H54 (cell line): ENCODE results near the gene TNNC2.

ENCODE experiments used
- DNase-seq: peaks from one replicate; pipeline ENCODE4 v3.0.0; 2011; ENCODE audit warnings: low spot score, mixed read lengths; ENCODE audit not compliant: insufficient read length
- FAIRE-seq: peaks from 3 replicates; lab custom pipeline; 2011; peaks lifted over from hg19 to GRCh38; lab: Jason Lieb, UNC
- POLR2A ChIP-seq: IDR thresholded peaks from 2 replicates; pipeline ENCODE4 v1.6.1; 2011; ENCODE audit warnings: low read depth, mild to moderate bottlenecking, low read length

Gene TNNC2

DNA sequence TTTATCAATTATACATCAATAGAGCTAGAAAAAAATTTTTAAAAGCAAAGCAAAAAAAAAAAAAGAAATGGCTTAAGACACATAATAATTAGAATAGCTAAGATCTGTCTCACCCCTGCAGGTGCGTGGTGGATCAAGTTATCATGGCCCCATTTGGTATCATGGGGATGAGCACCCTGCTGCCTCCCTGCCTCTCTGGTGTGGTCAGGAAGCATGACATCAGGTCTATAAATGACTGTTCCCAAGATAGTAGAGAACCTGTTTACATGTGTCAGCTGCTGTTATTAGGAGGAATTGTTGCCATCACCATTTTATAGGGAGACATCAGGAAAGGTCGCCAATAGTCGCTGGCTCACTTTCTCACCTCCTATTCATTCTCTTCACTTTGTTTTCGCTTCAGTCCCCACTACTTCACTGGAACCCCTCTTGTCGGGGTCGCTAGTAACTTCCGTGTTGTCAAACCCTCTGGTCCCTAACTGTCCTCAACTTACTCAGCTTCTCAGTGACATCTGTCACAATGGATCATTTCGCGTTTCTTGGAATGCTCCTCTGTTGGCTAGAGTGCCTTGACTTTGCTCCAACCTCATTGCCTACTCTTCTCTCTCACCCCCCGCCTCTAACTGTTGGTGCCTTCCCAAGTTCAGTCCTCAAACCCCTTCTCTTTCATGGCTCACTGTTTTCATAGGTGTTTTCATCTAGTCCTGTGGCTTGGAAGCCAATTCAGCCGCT lies 30.6 kb downstream of the TNNC2 start:
- TF ChIP-seq POLR2A, result no peak
- FAIRE-seq (no peak), DNase-seq (no peak)

DNA sequence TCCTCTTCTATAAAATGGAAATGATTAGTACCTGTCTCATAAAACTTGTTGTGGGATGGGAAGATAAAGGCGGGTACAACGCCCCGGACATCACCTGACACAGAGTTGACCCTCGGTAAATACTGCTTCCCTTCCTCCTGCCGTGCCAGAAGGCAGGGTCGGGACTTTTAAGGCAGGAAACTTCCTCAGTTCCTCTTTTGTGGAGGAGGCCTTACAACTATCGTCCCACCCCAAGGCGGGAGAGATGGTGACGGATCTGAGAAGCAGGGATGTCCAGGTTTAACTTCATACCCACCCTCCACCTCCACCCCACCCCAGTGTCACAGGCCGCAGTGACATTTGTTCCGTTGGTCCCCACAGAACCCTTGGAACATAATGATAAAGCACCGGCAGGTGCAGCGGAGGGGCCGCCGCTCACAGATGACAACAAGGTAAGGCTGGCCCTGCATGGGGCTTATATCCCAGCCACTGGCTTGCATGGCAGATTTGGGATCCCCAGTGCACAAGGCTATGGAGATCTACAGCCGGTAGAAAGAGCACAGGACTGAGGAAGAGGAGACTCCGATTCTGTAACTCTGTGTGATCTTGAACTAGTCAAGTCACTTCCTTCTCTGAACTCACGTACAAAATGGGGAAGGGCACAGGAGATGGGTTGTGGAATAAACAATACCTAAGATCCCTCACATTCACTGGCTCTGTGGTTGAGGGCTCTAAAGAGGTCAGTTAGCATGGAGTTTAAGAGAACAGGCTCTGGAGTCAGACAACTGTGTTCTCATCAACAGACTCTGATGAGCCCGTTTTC lies 34.6 kb downstream of the TNNC2 start:
- FAIRE-seq (no peak), DNase-seq (no peak)
- TF ChIP-seq POLR2A, result no peak

DNA sequence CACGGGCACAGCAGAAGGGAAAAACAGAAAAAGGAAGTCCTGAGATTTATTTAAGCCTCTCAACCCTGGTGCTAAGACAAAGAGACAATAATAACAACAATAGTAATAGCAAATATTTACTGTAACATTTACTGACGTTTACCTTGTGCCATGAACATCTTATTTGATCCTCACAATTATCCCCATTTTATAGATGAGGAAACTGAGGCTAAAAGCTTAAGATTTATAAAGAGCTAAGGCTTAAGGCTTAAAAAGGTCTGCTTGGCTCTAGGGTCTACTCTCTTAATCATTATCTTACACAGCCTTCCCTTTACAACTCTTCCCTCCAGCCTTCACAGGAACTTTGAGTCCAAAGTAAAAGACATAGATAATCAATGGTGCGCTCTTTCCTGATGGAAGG lies 38.8 kb downstream of the TNNC2 start:
- no peak for TF ChIP-seq POLR2A
- FAIRE-seq, result no peak
- DNase-seq, result no peak

DNA sequence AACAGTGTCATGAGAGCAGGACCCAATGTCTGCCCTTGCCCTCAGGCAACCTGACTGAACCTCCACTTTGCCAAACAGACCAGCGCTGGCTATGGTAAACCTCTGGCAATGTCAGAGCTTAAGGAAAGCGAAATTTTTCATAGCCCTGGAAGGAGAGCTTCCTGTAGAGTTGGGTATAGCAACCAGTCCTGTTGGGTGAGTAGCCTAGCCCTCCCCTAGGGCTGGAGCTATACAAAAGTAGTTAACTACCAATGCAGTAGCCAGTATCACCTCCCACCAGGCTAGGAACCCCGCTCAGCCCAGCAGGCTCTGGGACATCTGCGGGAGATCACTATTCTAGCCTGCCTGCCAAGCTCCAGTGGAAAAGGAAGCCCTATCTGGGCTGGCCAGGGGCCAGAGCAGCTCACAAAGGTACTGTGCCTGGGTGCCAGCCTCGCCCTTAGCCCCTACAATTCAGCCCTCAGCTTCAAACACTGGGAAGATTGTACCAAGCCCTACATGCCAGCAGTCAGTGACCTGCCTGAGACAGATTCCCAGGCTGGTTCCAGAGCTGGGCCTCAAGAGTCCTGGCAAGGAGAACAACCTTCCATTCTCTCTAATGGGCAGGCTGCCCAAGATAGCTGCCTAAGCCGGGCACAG lies 43.3 kb downstream of the TNNC2 start:
- FAIRE-seq (no peak), DNase-seq (no peak)
- TF ChIP-seq POLR2A, result no peak

DNA sequence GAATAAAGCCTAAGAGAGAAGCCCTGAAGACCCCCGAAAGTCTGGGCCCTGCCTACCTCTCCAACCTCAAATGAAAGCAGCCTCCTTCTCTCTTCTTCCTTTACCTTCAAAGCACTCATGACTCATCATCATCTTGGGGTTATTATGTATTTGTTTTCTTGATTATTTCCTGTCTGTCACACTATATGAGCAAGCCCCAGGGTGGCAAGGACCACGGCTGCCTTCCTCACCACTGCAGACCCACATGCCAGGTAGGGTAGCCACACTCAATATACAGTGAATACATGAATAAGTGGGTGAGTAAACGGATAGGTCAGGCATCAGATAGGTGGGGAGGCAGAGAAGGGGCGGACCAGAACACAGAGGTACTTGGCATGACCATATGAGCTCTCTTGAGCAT lies 44.2 kb downstream of the TNNC2 start:
- TF ChIP-seq POLR2A, result no peak
- DNase-seq (no peak), FAIRE-seq (no peak)

DNA sequence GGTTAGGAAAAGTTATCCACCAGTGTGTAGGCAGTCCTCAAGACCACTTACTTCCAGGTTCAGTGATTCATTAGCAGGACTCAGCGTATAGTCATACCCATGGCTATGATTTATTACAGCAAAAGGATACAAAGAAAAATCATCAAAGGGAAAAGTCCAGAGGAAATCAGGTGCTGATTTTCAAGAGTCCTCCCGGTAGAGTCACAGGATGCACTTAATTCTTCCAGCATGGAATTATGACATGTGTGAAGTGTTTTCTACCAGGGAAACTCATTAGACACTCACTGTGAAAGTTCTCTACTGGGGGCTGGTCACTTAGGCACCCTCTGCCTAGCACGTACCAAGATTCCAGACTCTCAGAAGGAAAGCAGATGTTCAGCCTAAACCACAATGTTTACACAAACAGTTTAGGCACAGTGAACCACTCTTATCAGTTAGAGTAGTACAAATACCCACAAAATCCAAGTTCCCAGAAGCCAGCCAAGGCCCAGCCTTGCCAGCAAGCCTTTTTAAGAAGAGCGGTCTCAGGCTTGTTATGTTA lies 45.7 kb downstream of the TNNC2 start:
- TF ChIP-seq POLR2A, result no peak
- DNase-seq (peak; percentile 53), FAIRE-seq (no peak)

DNA sequence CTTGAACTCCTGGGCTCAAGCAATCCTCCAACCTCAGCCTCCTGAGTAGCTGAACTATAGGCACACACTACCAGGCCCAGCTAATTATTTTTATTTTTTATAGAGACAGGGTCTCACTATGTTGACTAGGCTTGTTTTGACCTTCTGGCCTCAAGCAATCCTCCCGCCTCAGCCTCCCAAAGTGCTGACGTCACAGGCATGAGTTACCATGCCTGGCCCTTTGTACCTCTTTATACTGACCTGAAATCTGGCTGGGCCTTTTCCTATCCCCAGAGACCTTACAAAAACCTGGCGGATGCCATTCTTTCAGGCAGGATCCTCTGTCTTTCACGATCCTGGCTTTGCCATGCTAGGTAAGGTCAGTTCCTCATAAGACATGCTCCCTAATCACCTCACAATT lies 47.0 kb downstream of the TNNC2 start:
- FAIRE-seq, result no peak

DNA sequence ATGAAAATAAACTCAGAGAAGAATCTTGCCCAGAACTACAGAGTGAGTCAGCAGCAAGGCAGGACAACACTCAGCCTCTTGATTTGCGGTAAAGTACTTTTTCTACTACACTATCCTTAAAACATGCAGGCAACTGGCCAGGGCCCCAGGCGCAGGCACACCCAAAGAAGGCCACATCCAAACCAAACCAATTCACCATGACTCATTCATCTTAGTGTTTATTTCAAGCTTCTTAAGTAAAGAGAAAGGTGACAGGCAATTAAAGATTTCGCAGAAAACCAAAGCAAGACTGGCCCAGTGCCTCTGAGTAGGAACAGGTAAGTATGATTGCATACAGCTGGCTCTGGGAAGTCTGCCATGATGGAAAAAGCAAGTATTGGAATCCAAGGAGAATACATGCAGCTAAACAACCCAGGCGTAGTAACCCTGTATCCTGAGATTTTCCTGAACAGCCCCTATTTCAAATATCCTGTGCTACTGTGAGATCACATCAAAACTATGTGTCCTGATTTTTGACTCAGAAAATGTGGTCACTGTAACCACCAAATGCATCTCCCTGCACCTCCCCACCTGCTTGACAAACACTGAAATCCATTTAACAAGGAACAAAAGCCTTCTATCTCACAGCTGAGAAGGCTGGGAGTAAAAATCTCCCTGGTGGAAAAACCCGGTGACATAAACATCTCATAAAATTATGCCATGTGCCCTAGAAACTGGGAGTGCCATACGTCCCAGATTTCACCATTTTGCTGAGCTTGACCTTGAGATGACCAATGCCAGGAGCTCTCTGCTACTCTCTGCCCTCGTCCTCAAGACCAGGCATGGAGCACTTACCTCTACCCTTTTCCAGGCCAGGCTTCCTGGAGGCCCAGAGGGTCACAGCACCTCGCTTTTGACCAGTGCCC lies 47.8 kb downstream of the TNNC2 start:
- FAIRE-seq (no peak), DNase-seq (peak; percentile 60)
- TF ChIP-seq POLR2A, result no peak

More for the DNA sequence above, 47.0 kb downstream of the TNNC2 start:
- DNase-seq, result no peak
- no peak for TF ChIP-seq POLR2A

- DNase-seq (no peak), FAIRE-seq (no peak)
- no peak for TF ChIP-seq POLR2A
These were observed 50.2 kb downstream of the TNNC2 start for GRCh38 chr20:45776931-45777330.

- TF ChIP-seq POLR2A, result no peak
- DNase-seq (no peak), FAIRE-seq (no peak)
These were observed 51.7 kb downstream of the TNNC2 start for GRCh38 chr20:45775411-45775810.

DNA sequence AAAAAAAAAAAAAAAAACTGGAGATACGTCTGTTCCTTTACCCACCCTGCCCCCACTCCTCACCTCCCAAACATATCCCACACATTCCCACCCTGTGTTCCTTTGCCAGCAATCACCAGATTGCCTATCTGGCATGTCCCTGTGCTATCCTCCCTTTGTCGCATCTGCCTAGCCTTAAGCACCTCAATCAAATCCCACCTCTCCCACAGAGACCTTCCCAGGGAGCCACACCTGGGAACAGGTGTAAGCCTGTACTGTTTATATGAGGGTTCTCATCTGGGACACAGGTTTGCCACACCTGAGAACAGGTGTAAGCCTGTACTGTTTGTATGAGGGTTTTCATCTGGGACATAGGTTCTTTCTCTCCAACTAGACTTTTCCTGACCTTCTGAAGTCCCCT lies 52.2 kb downstream of the TNNC2 start:
- DNase-seq (no peak), FAIRE-seq (no peak)
- no peak for TF ChIP-seq POLR2A
